HG03196 (cell line): ENCODE results near the gene NEUROG1.
"Not testable (repeated sequence)": the region's sequence is repeated elsewhere in the genome, so short reads cannot be mapped to it uniquely, and the experiment has no call there.

ENCODE experiments used
- ATAC-seq: cut with Tn5 transposase; IDR thresholded peaks from one replicate; pipeline ENCODE4 v1.9.1; 2021; ENCODE audit not compliant: unreplicated experiment

The NEUROG1 gene

DNA sequence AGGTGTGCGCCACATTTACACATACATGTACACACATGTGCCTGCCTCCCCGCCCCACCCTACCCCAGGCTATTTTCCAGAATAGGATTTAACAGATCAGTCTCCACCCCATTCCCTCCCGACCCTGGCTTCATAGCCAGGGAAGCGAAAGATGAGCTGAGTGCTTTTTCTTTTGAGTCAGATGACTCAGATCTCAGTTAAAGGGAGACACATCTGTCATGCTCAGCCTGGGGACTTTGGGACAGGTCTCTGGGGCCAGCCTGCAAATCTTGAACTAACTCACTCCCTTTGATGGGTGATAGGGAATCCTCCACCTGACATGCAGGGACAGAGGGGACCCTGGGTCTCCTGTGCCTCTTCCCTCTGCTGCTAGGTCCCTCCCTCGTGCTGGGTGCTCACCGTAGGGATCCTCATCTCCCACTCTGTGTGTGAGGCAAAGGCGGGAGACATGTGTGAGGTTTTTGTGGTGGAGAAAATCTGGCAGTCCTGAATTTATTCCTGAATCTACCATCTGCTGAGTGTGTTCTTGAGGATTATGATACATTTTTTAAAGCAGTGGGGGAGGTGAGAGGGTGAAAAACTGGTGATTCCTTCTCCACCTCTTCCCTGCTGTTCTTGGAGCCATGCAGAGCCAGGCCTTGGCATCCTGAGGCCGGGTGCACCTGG, 37.7 kb downstream of the NEUROG1 start:
- ATAC-seq: no peak

DNA sequence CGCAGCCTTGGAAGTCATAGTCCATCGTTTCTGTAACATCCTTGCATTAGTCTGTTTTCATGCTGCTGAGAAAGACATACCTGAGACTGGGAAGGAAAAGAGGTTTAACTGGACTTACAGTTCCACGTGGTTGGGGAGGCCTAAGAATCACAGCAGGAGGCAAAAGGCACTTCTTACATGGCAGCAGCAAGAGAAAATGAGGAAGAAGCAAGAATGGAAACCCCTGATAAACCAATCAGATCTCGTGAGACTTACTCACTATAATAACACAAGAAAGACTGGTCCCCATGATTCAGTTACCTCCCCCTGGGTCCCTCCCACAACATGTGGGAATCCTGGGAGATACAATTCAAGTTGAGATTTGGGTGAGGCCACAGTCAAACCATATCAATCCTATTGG, 40.2 kb downstream of the NEUROG1 start:
- ATAC-seq: not testable (repeated sequence)

DNA sequence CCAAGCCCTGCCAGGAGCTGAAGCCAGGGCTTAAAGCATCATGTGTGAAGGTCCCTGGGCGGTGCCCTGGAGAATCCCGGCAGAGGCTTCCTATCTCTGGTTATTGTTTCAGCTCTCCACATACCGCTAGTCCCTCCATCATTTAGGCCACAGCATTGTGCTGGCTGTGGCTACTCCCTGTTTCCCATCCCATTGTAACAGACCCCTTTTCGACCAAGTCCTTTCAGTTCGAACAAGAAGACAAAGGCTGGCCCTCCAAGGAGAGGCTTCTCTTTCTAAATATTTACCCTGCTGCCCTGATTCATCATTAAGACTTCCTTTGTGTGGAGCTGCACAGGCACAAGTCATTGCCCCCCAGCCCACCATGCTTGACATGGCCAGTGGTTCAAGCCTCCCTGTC, 41.6 kb downstream of the NEUROG1 start:
- ATAC-seq: no peak

DNA sequence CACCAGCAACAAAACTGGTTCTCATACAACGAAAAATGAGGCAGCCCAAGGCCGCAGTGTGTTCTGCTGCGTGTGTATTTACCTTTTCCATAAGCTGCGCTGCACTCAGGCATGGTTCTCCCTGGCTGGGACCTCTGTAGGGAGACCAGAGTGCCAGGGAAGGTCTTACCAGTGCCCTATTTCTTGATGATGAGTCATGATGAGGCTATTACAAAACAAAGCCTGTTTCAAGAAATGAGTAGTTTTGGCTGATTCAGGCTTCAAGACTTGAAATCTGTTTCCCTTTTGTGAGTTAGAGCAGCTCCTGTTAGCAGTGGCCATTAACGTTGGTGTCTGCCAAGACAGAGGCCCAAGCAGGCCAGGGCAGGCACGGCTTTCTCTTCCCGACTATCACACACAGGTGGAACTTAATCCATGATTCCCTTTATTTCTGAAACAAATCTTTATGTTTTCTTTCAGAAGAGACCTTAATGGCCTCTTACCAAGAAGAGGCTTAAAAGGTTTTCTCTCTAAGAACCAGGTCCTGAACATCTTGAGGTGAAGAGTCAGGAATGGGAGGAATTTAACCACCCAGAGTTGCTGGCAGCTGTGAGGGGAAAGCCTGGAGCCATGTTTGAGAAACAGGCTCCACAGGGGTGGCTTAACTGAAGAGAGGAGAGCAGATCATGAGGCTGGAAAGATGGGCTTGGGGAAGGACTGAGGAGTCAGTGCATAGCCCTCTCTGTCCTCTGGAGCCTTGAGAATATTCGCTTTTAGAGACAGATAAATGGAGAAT, 42.2 kb downstream of the NEUROG1 start:
- ATAC-seq: no peak

DNA sequence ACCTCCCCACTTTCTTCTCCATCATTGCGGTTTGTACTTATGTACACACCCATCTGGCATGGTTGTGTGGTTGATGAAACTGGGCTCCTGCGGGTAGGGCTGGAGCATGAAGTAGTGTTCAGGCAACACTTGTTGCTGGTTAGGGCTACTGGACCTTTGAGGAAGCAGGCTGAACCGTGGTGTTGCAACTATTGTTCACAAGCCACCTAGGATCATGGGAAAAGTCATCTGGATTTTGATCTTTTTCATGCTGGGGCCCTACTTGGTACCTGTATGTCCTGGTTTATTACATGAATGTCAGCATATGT, 43.5 kb downstream of the NEUROG1 start:
- ATAC-seq: no peak

DNA sequence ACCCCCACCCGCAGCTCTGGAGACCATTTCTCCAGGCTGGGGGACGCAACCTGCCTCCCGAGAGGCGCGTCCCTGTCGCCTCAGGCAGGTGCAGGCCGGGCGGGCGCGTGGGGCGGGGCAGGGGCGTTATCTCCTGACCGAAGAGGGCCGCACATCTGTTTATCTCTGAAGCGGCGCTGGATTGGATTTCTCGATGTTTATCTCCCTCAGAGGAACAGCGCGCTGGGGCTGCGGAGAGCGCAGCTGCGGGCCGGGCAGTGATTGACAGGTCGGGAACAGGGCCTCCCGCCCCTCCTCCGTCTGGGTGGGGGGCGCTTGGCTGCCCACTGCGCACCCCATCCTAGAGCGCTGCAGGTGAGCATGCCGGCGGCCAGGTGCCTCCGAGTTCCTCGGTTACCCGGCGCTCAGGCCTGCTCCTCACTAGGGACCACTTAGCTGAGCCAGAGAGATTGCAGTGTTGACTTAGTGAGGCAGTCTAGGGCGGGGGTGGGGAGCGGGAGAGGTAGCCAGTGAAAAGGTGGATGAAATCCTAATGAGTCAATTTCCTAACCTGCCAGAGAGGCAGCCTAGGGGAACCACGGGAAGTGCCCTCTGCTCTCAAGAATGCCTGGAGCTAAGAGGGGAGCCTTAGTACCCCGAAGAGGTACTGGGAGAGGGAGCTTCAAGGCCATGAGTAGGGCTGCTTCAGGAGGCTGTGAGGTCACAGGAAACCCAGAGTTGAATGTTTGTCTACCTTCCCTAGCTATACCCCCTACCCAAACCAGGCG, 44.0 kb downstream of the NEUROG1 start:
- ATAC-seq: no peak

DNA sequence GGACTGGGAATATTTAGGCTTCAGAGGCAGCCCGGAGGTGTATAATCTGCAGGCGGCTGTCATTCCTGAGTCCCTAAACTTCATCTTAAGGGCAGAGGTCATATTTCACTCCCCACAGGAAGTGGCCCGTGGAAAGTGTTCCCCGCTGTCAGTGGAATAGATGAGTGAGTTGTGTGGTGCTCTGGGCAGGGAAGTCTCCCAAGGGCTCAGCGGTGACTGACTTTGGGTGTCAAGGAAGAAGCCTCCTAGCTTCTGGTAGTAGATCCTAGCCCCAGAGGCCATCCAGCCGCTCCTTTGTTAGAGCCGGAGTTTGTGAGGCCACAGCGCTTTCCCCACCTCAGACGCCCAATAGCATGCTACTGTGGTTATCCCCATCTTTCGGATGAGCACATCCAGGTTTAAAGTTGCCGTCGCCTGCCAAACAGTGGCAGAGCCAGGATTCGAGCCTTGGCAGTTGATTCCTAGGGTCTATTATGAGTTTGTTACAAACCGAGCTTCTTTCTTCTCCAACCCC, 44.7 kb downstream of the NEUROG1 start:
- no peak for ATAC-seq

DNA sequence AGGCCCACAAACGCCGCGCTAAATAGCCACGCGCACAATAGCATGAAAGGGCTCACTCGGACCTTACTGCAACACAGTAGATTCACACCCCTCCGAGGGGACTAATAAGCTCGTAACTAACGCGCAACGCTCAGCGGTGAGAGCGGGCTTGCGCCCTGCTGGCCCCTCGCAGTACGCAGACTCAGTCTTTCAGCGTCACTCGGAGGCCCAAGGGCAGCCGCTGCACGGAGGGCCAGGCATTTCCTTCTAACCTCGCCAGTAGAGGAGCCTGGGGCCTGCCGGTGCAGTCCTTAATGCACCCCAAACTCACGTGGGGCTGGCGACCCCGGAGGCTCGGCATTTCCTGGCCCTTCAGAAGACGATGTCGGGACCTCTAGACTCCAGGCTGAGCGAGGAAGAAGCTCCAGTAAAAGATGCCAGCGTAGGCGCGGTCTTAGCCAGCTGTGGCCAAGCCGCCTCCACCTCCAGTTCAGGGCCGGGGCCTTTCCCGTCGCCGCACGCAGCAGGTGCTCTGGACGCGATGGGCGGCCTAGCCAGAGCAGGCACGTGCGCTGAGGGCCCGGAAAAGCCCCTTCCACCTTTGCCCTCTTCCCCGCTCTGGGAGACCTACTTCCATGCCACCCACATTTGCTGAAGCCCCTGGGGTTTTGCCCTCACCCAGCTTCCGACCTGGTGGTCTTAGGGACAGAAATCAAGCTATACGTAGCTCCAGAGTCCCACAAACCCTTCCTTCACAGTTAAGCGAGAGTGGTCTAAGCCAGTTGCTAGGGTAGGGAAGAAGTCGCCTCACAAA, 45.3 kb downstream of the NEUROG1 start:
- ATAC-seq: no peak

DNA sequence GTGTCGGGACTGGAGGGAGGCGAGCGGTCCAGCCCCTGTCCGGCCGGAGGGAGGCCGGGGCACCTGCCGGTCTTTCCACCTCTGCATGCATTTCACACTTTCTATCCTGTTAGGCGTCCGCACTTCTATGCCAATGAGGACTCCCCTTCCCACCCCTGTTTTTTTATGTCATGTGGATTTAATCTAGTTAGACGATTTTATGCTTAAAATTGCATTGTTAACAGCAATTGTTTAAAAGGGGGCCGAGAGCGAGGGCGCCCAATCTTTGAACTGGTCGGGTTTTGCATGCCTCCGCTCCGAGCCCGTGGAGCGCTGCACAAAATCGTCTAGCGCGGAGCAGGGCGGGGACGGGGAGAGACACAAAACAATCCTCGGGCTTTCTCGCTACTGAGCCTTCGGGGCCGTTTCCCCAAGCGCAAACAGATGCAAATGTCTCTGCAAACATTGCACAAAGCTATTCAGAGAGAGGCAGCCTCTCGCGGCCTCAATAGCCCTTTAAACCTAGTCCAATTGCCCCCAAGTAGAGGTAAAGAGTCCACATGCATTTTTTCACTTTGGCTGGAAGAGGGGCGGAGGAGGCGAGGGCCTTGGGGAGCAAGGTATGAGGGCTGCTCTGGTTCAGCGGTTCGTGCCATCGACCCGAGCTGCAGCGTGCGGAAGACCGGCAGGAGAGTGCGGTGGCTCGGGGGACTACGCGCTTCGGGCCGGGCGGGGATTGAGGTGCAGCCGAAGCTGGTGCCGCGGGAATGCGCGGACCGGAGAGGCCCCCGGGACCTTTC, 46.1 kb downstream of the NEUROG1 start:
- ATAC-seq: no peak

DNA sequence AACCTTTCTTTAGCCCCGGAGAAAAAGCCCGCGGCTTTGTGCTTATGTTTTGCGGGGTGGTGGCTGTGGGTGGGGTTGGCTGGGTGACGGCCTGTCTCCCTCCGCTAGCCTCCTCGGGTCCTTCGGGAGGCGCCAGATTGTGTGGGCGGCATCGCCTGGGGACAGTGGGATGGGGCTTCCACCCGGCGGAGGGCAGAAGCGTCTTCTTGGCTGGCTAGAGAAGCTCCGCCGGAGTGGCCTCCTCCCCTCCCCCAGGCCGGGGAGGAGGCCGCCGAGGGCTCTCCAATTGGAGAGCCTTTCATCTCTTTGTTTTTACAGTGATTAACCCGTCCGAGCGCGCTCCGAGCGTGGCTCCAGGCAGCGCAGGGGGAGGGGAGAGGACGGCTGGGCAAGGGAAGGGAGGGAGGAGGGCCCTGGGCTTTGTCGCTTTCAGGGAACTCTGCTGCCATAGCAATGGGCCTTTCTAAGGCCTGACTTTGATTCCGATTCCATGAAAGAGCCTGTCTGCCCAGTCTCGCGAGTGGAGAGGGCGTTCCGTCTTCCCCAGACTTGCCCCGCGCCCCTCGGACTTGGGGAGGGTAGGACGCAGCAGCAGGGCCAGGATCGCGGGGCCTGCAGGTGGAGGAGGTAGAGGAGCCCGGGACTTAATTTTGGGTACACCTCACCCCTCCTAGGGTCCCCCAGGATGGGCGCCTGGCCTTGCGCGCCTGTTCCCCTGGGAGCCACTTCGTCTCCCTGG, 46.9 kb downstream of the NEUROG1 start:
- no peak for ATAC-seq

DNA sequence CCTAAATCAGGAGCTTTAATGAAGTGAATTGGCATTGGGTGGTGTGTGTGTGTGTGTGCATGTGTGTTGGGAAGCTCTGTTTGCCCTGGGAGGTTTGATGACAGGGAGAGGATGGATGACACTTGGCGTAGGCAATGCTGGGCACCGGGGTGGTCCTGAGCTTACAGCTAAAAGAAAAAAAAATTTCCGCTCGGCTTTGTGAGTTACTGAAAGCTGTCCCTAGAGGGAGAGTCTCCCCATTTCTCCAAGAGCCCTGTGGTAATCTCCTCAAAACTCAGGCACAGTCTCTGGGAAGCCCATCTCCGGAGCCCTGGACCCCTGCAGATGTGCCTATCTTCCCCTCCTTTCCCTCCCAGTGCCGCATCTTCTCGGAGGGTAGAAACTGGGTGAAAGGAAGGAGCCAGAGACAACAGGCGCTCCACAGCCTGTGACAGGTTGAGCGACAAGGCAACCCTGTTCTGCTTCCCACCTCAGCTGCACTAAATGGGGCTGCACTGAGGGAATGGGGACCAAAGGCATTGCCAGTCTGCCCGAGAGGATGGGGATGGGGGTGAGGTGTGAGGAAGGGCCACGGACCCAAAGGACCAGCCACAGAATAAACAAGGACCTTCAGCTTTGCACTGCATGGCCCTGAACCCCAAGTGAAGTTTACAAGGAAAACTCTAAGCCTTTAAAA, 47.8 kb downstream of the NEUROG1 start:
- no peak for ATAC-seq

DNA sequence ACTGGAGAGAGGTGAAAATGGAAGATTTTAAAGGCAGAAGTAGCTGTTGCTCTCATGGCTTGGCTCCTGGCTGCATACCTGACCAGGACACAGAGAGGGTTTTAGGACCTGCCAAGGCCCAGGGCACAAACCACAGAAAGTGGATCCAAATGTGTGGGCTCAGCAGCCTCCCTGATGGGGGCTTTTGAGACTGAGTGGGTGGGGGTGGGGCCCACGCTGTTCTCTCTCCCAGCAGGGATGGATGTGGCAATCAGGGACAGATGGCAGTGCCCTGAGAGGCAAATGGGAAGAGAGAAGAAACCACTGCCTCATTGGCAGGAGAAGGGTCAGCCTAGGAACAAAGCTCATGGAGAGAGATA, 48.7 kb downstream of the NEUROG1 start:
- ATAC-seq: no peak

DNA sequence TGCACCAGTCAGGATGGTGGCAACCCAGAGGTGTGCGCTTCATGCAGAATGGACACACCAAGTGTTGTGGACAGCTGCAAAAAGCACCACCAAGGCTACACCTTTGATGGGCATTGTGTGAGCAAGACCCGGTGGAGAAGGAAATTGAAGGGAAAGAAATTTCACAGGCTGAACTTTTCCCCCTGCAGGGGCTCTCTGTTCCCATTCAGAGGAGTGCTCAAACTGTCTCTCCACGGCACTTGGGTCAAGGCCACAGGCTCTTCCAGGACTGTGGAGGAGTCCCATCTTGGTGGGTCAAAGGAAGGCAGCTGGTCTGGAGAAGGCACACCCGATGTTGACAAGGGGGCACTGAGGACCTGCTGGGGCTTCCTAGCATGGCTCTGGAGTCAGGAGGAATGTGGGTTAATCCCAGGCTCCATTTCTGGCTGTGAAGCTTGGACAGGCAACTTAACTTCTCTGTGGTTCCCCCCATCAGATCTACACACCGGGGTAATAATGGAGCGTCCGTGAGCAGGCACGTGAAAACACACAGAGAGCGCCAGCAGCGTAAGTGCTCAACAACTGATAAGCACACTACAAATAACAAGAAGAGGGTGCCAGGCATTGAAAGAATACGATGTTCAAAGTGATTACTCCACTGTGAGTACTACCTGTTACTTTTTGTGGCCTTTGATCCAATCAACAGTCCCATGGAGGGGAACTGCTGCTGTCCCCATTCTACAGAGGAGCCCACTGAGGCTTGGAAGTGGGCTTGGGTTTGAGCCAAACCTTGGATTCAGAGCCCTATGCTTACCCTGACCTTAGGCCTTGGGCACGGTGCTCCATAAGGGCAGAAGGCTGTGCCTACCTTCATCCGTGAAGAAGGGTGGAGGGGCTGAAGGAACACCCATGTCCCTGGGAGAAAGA, 49.4 kb downstream of the NEUROG1 start:
- no peak for ATAC-seq

DNA sequence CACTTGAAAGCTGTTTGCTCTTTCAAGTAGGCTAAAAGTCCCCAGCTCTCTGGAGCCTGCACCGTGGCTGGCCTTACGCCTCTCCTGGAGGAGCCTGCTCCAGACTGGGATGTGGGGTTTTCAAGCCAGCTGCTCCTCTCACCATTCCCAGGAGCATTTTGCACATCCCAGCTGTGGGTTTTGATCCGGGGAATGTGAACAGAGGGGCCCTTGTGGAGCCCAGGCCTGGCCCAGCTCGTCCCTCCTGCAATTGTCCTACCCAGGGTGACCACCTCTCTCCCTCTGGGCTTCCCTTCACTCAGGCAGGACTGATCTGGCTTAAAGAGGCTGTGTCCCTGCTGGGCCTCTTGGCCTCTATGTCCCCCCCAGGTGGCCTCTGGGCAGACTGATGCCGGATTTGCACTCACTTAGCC, 51.1 kb downstream of the NEUROG1 start:
- ATAC-seq: no peak
